ENCODE data around the gene KXD1. TPM values are rescaled to one million over a fixed set of nuclear protein-coding genes. Genes with fewer than 3 reads are reported as not detected.
A peak's percentile ranks its signal among the peaks of the same experiment; 100 is the strongest.

The KXD1 gene
- total and polyA plus RNA-seq, 10 of the 15 experiments (the other 5 are each of a cell fraction or from before 2014, with no cell fraction given): 27.5 to 209 (median 129) TPM

GRCh38 chr19:18518639-18519038, 39.0 kb upstream of the KXD1 start:
- TF ChIP-seq YY1 (IDR thresholded peaks at IDR 0.05; ENCODE audit: low read depth, low read length): no peak
- TF ChIP-seq SMARCA5 (IDR thresholded peaks at IDR 0.05): no peak
- TF ChIP-seq EGR1 (IDR thresholded peaks at IDR 0.05; ENCODE audit: borderline replicate concordance in 1 of 2, low read depth in 2 of 2, low read length in 2 of 2): no peak
- no peak for TF ChIP-seq TBL1XR1 (IDR thresholded peaks at IDR 0.05; ENCODE audit: low read depth, low read length)
- TF ChIP-seq CBX3 (IDR thresholded peaks at IDR 0.05; ENCODE audit: borderline replicate concordance, low read depth): no peak
- TF ChIP-seq NFYA (IDR thresholded peaks at IDR 0.05; ENCODE audit: borderline replicate concordance, low read depth, low read length): no peak
- TF ChIP-seq ZNF622 (IDR thresholded peaks at IDR 0.05): no peak
- TF ChIP-seq PBX3 (IDR thresholded peaks at IDR 0.05; ENCODE audit: insufficient replicate concordance, low read depth, low read length): no peak
- no peak for TF ChIP-seq CEBPZ (IDR thresholded peaks at IDR 0.05; ENCODE audit: low read depth, low read length)
- no peak for TF ChIP-seq FOS (IDR thresholded peaks at IDR 0.05; ENCODE audit: borderline replicate concordance, extremely low read depth, insufficient read length)
- TF ChIP-seq RAD21 (IDR thresholded peaks at IDR 0.05; ENCODE audit: insufficient read depth, low read depth, low read length): no peak
- TF ChIP-seq RAD51 (IDR thresholded peaks at IDR 0.05): no peak
- no peak for TF ChIP-seq IRF3 (IDR thresholded peaks at IDR 0.05)
- TF ChIP-seq ASH2L (IDR thresholded peaks at IDR 0.05; ENCODE audit: borderline replicate concordance, low read depth): no peak
- TF ChIP-seq POLR2A (IDR thresholded peaks at IDR 0.05; ENCODE audit: low read depth, low read length): no peak
- TF ChIP-seq ZBTB4 (CRISPR knock-in tag; IDR thresholded peaks at IDR 0.05): no peak
- H3K9me3 ChIP-seq (replicated peaks; ENCODE audit: control insufficient read depth, insufficient read depth, low read length): no peaks in the 10 kb centered on the region
- in situ Hi-C loops (cut with MboI): no loop called here
- no peak overlapping the region for H2AFZ ChIP-seq (ENCODE audit: control insufficient read depth, low read depth, low read length)
- no peak overlapping the region for H3K4me3 ChIP-seq
- peaks cover 8% of the 10 kb centered on the region for H3K4me1 ChIP-seq (ENCODE audit: control insufficient read depth, insufficient read depth, low read length)
- FAIRE-seq: no peak
- ChIA-PET CTCF (interaction anchor here (0.5 to 6.5 kb wide), 8 partner anchors 12 to 328 kb away, joined by 3 to 64 read pairs (median 7); partner anchors contain the start of genes FKBP8, KXD1 and REX1BD), POLR2A (interaction anchor here (0.7 to 4.7 kb wide), 2 partner anchors 40 to 53 kb away, joined by 3 to 36 read pairs; partner anchors contain the start of gene UBA52), SMC1A (ENCODE audit: uncharacterized antibody, unreplicated experiment) (interaction anchor here (0.6 to 5.4 kb wide), 7 partner anchors 22 to 805 kb away, joined by 3 to 24 read pairs (median 4); partner anchors contain the start of genes KXD1 and REX1BD), RAD21 (ENCODE audit: unreplicated experiment) (interaction anchor here (0.7 to 5.1 kb wide), 3 partner anchors 22 to 54 kb away, joined by 3 to 26 read pairs (median 4); partner anchors contain the start of genes FKBP8 and UBA52)
- intact Hi-C loops (cut with micrococcal nuclease; ENCODE audit: unreplicated experiment): no loop called here
- H3K79me2 ChIP-seq (ENCODE audit: control insufficient read depth, insufficient read depth, low read length): peaks cover 72% of the 10 kb centered on the region
- no peak for DNase-seq (ENCODE audit: low read depth, low spot score)
- H3K27me3 ChIP-seq (replicated peaks in 1 of 2; ENCODE audit: control insufficient read depth in 2 of 2, insufficient read depth in 2 of 2, low read length in 1 of 2): no peaks in the 10 kb centered on the region
- no TSS peak for BruUV-seq (replicated peaks)
- peaks cover 4% of the 10 kb centered on the region for H4K20me1 ChIP-seq (ENCODE audit: control insufficient read depth, insufficient read depth)
- no peaks in the 10 kb centered on the region; a peak in 2 of 4 replicates for H3K36me3 ChIP-seq (ENCODE audit: control insufficient read depth in 2 of 2, insufficient read depth in 2 of 2, low read length in 1 of 2)
- H3K9ac ChIP-seq (ENCODE audit: control insufficient read depth, insufficient read depth, low read length): no peak overlapping the region
- H3K27ac ChIP-seq (ENCODE audit: control insufficient read depth, insufficient read depth): no peak overlapping the region
- H3K4me2 ChIP-seq (ENCODE audit: control insufficient read depth, insufficient read depth): peak overlapping the region; percentile 13; the same call in 1 of the 2 replicates
- no peak for ATAC-seq
- WGBS (ENCODE audit: insufficient coverage, insufficient replicate concordance, low lambda C conversion rate, missing lambda C conversion rate): 96% methylated on average over 8 of the region's 9 CpGs
